Right cardiac atrium (tissue), 5 donors: Measurements from ENCODE around the gene AJM1. TPM values are rescaled to one million over a fixed set of nuclear protein-coding genes. Genes with fewer than 3 reads are reported as not detected.
"Not testable (repeated sequence)": the region's sequence is repeated elsewhere in the genome, so short reads cannot be mapped to it uniquely, and the experiment has no call there.

Experiments
- ATAC-seq, 2 donors: fragments of 200-7000 bp; cut with Tn5 transposase; one replicate each; pipeline versions ENCODE4 v1.8.0 to v1.9.1; 2020; ENCODE audit warnings: moderate library complexity in 2 of 2, mild to moderate bottlenecking in 1 of 2
- DNase-seq, 3 donors: peaks; one replicate each; pipeline ENCODE4 v3.0.0-alpha.2; 2020
- H3K27ac ChIP-seq: one replicate; pipeline ENCODE4 v1.5.1; 2013; ENCODE audit warnings: mild to moderate bottlenecking, low read length, control low read depth, moderate library complexity
- H3K27me3 ChIP-seq: one replicate; pipeline ENCODE4 v1.6.1; 2013; ENCODE audit not compliant: control insufficient read depth, insufficient read depth
- H3K4me1 ChIP-seq: one replicate; pipeline ENCODE4 v1.6.1; 2013; ENCODE audit warnings: low read length; ENCODE audit not compliant: control insufficient read depth, insufficient read depth
- H3K4me3 ChIP-seq: one replicate; pipeline ENCODE4 v1.5.1; 2013; ENCODE audit warnings: low read length, control low read depth
- H3K9me3 ChIP-seq: one replicate; pipeline ENCODE4 v1.6.1; 2013; ENCODE audit warnings: low read length; ENCODE audit not compliant: control insufficient read depth
- WGBS: extraction: QIAGEN DNeasy Blood & Tissue Kit; methylation state at CpG from one replicate; pipeline ENCODE4 v1.1.7; 2013; 5-methylcytosine and 5-hydroxymethylcytosine counted together
- intact Hi-C, 4 donors: fragments of 100-400 bp; cut with DNase I; formaldehyde crosslinking; loops; one replicate each; pipeline versions ENCODE4 v1.11.0 to v1.14.0; 2022 to 2023
- polyA plus RNA-seq: library from polyadenylated mRNA; stranded (reverse); fragments of 200-250 nt; gene quantifications from one replicate; pipeline ENCODE4 v1.2.3, GENCODE V29; 2013
- total RNA-seq, 4 donors: library from RNA; stranded (reverse); fragmentation: NEBNext Ultra II Directional; extraction: Animal tissue kit (Norgen Biotek cat#: 25700); gene quantifications; one replicate each; pipeline ENCODE4 v1.2.1, GENCODE V29; 2021
- donor health status: healthy with polysubstance abuse.
- donor health status: DM: no; HTN: yes; CAD: no.
- donor health status: DM: no; HTN: no; CAD: no.
- donor health status: DM: no; HTN: yes; CAD: no; lungs with severe emphysema.
- donor health status: DM: yes; HTN: yes; CAD: no.

Gene AJM1
- total and polyA plus RNA-seq, 5 donors: 4.3 to 11.5 (median 6.3) TPM

GRCh38 chr9:136799854-136800657, 42.2 kb upstream of the AJM1 start:
- H3K27me3 ChIP-seq: no peaks in the 10 kb centered on the region
- H3K4me3 ChIP-seq: peak overlapping the region; percentile 45
- H3K27ac ChIP-seq: peak overlapping the region; percentile 13
- 1% methylated on average over 63 of the region's 63 CpGs for WGBS
- ATAC-seq: peak; percentile 73 to 74
- H3K4me1 ChIP-seq: peaks cover 5% of the 10 kb centered on the region
- intact Hi-C loops: loop anchor here in 2 of 4 donors (5.0 to 10.0 kb wide), 2 partner anchors 57 to 145 kb away; partner anchors contain the start of genes C8G (in 1 of the 2) and FBXW5 (in 1 of the 2)
- DNase-seq: peak; percentile 82 to 94 (median 92)
- H3K9me3 ChIP-seq: no peaks in the 10 kb centered on the region

DNA sequence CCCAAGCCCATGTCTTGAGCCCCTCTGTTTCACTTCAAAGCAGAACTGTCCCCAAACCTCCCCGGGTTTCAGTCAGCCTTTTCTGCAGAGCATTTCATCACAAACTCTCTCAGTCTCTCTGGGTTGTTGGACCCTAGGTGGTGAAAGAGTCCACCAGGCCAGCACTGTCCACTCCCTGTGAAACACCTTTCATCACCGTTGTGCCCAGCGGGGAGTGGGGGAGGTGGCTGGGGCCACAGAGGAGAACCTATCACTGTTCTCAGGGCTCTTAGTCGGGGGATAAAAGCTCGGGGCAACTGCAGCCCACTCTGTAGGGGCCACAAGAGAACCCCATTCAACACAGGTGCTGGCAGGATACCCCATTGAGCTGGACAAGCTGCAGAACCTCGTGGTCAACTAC, 40.0 kb upstream of the AJM1 start:
- intact Hi-C loops: loop anchor here in 1 of 4 donors (5.0 kb wide), 1 partner anchor 55 kb away; no protein-coding TSS in a partner anchor
- Histone ChIP-seq H3K27me3 (no peaks in the 10 kb centered on the region), H3K9me3 (no peaks in the 10 kb centered on the region), H3K4me1 (no peaks in the 10 kb centered on the region), H3K4me3 (no peak overlapping the region), H3K27ac (no peak overlapping the region)
- ATAC-seq (no peak), DNase-seq (no peak)
- WGBS: 71% methylated on average over 6 of the region's 6 CpGs

DNA sequence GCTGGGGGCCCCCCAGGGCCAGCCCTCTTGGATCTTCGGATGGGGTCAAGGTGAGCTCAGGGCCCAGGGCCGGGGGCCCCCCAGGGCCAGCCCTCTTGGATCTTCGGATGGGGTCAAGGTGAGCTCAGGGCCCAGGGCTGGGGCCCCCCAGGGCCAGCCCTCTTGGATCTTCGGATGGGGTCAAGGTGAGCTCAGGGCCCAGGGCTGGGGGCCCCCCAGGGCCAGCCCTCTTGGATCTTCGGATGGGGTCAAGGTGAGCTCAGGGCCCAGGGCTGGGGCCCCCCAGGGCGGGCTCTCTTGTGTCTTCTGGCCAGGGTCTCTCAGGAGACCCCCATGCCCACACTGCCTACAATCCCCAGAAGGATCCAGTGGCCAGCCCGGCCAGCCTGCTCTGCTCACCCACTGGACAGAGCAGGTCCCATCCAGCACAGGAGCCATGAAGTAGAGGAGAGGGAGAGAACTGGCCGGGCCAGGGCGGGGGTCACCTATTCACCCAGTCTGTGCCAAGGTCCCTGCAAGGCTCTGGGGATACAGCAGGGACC, 39.2 kb upstream of the AJM1 start:
- intact Hi-C loops: loop anchor here in 1 of 4 donors (5.0 kb wide), 1 partner anchor 54 kb away; no protein-coding TSS in a partner anchor
- H3K4me1 ChIP-seq, H3K9me3 ChIP-seq, ATAC-seq, DNase-seq, H3K27me3 ChIP-seq, H3K27ac ChIP-seq, H3K4me3 ChIP-seq: not testable (repeated sequence)
- 92% methylated on average over 7 of the region's 9 CpGs for WGBS

GRCh38 chr9:136803551-136804508, 38.4 kb upstream of the AJM1 start:
- H3K27me3 ChIP-seq: no peaks in the 10 kb centered on the region
- intact Hi-C loops: loop anchor here in 1 of 4 donors (5.0 kb wide), 1 partner anchor 53 kb away; no protein-coding TSS in a partner anchor
- peak in 1 of 3 donors; percentile 42 for DNase-seq
- H3K4me3 ChIP-seq: no peak overlapping the region
- H3K9me3 ChIP-seq: no peaks in the 10 kb centered on the region
- no peak for ATAC-seq
- H3K27ac ChIP-seq: no peak overlapping the region
- H3K4me1 ChIP-seq: no peaks in the 10 kb centered on the region
- WGBS: 97% methylated on average over 22 of the region's 22 CpGs

- no peaks in the 10 kb centered on the region for H3K9me3 ChIP-seq
- DNase-seq (peak in 2 of 3 donors; percentile 56 to 60), ATAC-seq (no peak)
- no peak overlapping the region for H3K27ac ChIP-seq
- no peaks in the 10 kb centered on the region for H3K4me1 ChIP-seq
- H3K4me3 ChIP-seq: no peak overlapping the region
- H3K27me3 ChIP-seq: no peaks in the 10 kb centered on the region
- intact Hi-C loops: loop anchor here in 1 of 4 donors (5.0 kb wide), 1 partner anchor 53 kb away; no protein-coding TSS in a partner anchor
- WGBS: 89% methylated on average over 20 of the region's 20 CpGs
Measured at GRCh38 chr9:136804509-136805206, 37.6 kb upstream of the AJM1 start.

DNA sequence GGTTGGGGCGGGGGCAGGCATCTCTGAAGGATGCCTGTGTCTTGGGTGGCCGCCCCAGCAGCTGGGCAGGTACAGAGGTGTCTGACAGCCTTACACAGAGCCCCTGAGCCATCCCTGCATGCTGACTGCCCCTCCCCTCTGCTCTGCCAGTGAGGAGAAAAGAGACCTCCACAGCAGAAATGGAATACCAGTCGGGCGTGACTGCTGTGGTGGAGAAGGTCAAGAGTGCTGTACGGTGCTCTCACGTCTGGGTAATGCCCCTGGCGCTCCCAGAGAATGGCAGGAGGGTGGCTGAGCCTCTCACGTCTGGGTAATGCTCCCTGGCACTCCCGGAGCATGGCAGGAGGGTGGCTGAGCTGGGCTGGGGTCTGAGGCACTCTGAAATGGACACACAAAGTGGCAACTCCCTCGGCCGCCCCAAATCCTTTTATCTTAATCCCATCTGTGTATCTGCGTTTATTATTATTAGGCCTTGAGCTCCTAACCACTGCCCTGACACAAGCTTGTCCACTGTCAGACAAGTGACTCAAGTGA, 37.0 kb upstream of the AJM1 start:
- intact Hi-C loops: no loop called here
- no peak for DNase-seq
- 86% methylated on average over 12 of the region's 12 CpGs for WGBS

GRCh38 chr9:136806067-136806466, 36.2 kb upstream of the AJM1 start:
- DNase-seq: peak in 2 of 3 donors; percentile 37 to 55
- WGBS: 96% methylated on average over 10 of the region's 10 CpGs
- intact Hi-C loops: no loop called here
- Histone ChIP-seq H3K9me3 (no peaks in the 10 kb centered on the region), H3K4me1 (no peaks in the 10 kb centered on the region), H3K27me3 (no peaks in the 10 kb centered on the region), H3K27ac (no peak overlapping the region), H3K4me3 (no peak overlapping the region)
- ATAC-seq: no peak

More for the DNA sequence above, 37.0 kb upstream of the AJM1 start:
- ATAC-seq: no peak
- Histone ChIP-seq H3K4me3 (no peak overlapping the region), H3K9me3 (no peaks in the 10 kb centered on the region), H3K27me3 (no peaks in the 10 kb centered on the region), H3K27ac (no peak overlapping the region), H3K4me1 (no peaks in the 10 kb centered on the region)

DNA sequence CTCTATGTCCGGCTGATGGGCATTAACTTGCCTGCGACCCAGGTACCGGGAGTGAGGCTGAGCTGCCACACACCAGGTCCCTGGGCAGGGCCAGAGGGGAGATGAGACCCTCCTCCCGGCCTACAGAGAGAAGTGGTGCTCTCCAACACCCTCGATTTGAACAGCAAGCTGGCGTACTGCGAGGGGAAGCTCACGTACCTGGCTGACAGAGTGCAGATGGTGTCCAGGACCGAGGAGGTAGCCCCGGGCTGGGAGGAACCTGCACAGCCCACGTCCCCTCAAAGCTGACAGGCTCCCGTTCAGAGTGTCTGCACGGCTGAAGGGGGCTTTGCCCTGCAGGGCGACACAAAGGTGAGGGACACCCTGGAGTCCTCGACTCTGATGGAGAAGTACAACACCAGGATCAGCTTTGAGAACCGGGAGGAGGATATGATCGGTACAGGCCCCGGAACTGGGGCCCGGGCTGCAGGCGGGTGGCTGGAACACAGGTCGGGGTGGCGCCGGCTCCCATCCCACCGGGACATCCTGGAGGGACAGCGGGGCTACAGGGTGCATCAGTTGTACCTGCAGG, 35.6 kb upstream of the AJM1 start:
- Histone ChIP-seq H3K9me3 (no peaks in the 10 kb centered on the region), H3K4me3 (peak overlapping the region; percentile 97), H3K27ac (no peak overlapping the region), H3K27me3 (no peaks in the 10 kb centered on the region), H3K4me1 (no peaks in the 10 kb centered on the region)
- ATAC-seq (peak in 1 of 2 donors; percentile 6), DNase-seq (peak in 1 of 3 donors; percentile 46)
- 69% methylated on average over 25 of the region's 25 CpGs for WGBS
- intact Hi-C loops: no loop called here

GRCh38 chr9:136807281-136808074, 34.8 kb upstream of the AJM1 start, which contains the start of gene RABL6:
RABL6 (plus strand) TSS chr9:136807948; CDS start chr9:136808197, 249 bp downstream.
- Histone ChIP-seq H3K27ac (peak within 1 kb of the TSS; percentile 93), H3K4me1 (no peaks in the 10 kb centered on the region), H3K9me3 (no peaks in the 10 kb centered on the region), H3K4me3 (peak within 1 kb of the TSS; percentile 97), H3K27me3 (no peaks in the 10 kb centered on the region)
- intact Hi-C loops: no loop called here
- ATAC-seq (peak; percentile 88 to 89), DNase-seq (peak; percentile 80 to 94 (median 93))
- WGBS: under 1% methylated on average over 96 of the region's 96 CpGs
